Caco-2 (cell line): ENCODE measurements around the gene SLIT3. TPM values are rescaled to one million over a fixed set of nuclear protein-coding genes. Genes with fewer than 3 reads are reported as not detected.

Source experiments
- BruUV-seq: library from RNA; stranded (reverse); fragments of 400-500 nt; replicated peaks from 2 replicates; lab custom pipeline; 2021; lab: Mats Ljungman, UMichigan
- CTCF ChIA-PET: fragments of 300-600 bp; sonication (Branson Sonifier 250); formaldehyde crosslinking; loops from one replicate; lab custom pipeline; 2022; ENCODE audit warnings: antibody characterized with exemption; lab: Charles Lee
- POLR2A ChIA-PET: fragments of 300-600 bp; sonication (Branson Sonifier 250); formaldehyde crosslinking; loops from one replicate; lab custom pipeline; 2022; ENCODE audit warnings: antibody characterized with exemption; lab: Charles Lee
- DNase-seq, 2 experiments: peaks; one replicate each; pipeline versions ENCODE4 v3.0.0 to v3.0.0-alpha.2; 2020 to 2022
- H3K27me3 ChIP-seq: replicated peaks from 2 replicates; pipeline ENCODE4 v1.6.0; 2011; ENCODE audit warnings: low read length; ENCODE audit not compliant: control insufficient read depth, insufficient read depth
- H3K36me3 ChIP-seq: 2 replicates; pipeline ENCODE4 v1.5.1; 2011; ENCODE audit warnings: low read length; ENCODE audit not compliant: control insufficient read depth, insufficient read depth
- H3K4me1 ChIP-seq: fragments of 250-450 bp; sonication (Bioruptor Pico); 2 replicates; pipeline ENCODE4 v1.5.1; 2020; ENCODE audit warnings: mild to moderate bottlenecking
- H3K4me3 ChIP-seq: 2 replicates; pipeline ENCODE4 v1.5.1; 2011; ENCODE audit warnings: low read depth, mild to moderate bottlenecking, control low read depth, low read length
- H3K9me3 ChIP-seq: fragments of 250-450 bp; sonication (Bioruptor Pico); 2 replicates; pipeline ENCODE4 v1.5.1; 2020; ENCODE audit warnings: mild to moderate bottlenecking, moderate library complexity
- H3K27ac Mint-ChIP-seq: one replicate; pipeline ENCODE4 v1.8.0; 2022; ENCODE audit warnings: mixed read lengths; ENCODE audit not compliant: unreplicated experiment
- H3K27me3 Mint-ChIP-seq: one replicate; pipeline ENCODE4 v1.8.0; 2022; ENCODE audit warnings: mixed read lengths; ENCODE audit not compliant: insufficient read depth, unreplicated experiment
- H3K36me3 Mint-ChIP-seq: one replicate; pipeline ENCODE4 v1.8.0; 2022; ENCODE audit warnings: mild to moderate bottlenecking, mixed read lengths; ENCODE audit not compliant: insufficient read depth, unreplicated experiment
- H3K4me1 Mint-ChIP-seq: one replicate; pipeline ENCODE4 v1.8.0; 2022; ENCODE audit warnings: low read depth, mixed read lengths; ENCODE audit not compliant: unreplicated experiment
- H3K4me3 Mint-ChIP-seq: one replicate; pipeline ENCODE4 v1.8.0; 2022; ENCODE audit warnings: mild to moderate bottlenecking, moderate library complexity, mixed read lengths; ENCODE audit not compliant: unreplicated experiment
- H3K9me3 Mint-ChIP-seq: one replicate; pipeline ENCODE4 v1.8.0; 2022; ENCODE audit warnings: mixed read lengths; ENCODE audit not compliant: unreplicated experiment
- CTCF ChIP-seq, 2 experiments: fragments of 200-600 bp in 1 of 2; IDR thresholded peaks; 1 replicate in 1 of 2; 2 replicates in 1 of 2; pipeline versions ENCODE4 v1.5.1 to v1.8.0; 2011 to 2022; ENCODE audit warnings: antibody characterized with exemption in 1 of 2, control low read depth in 1 of 2, inconsistent platforms in 1 of 2, low read depth in 1 of 2, low read length in 1 of 2, mild to moderate bottlenecking in 1 of 2, moderate library complexity in 1 of 2; ENCODE audit not compliant: insufficient read depth in 1 of 2, severe bottlenecking in 1 of 2, unreplicated experiment in 1 of 2
- intact Hi-C: fragments of 100-400 bp; cut with micrococcal nuclease; formaldehyde crosslinking; loops from one replicate; pipeline ENCODE4 v1.10.0; 2022; ENCODE audit not compliant: unreplicated experiment
- total RNA-seq: library from RNA; stranded (reverse); gene quantifications from 2 replicates; pipeline ENCODE4 v1.2.3, GENCODE V29; 2022

Gene SLIT3
- total RNA-seq, 1 experiment from 2014 or later = 2.1 TPM

DNA sequence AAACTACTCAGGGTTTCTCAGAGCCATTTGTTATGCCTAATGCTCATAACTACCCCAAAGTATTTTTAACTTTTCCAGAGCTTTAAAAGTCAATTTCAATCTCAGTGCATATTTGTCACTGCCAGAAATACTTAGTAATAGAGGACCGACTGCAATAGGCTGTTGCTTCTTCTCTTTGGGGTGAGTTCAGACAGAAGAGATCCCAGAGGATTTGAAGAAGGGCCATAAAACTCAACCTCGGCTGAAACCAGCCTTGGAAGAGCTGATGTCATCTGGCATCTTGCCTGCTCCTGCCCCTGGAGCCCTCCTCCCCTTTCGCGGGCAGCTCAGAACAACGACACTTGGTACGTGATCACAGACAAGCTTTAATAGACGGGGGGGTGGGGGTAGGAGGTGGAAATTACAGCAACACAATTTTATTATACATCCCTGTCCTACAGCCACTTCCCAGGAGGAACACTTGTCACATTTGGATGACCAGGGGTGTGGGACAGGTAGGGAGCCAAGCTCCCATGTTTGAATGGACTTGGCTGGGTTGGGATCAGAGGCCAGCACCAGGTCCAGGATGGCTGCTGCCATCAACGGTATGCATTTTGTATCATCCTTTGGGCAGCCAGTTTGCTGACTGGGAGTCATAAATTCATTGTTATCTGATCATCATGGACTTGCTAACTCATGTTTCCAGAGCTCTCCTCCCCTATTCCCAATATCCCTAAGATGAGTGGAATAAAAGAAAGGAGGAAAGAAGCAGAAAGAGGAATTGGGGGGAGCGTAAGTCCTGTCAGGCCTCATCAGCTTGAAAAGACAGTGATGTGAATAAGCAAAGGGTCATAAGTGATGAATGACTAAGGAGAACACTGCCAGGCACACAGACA lies 535.2 kb downstream of the SLIT3 start:
- ChIA-PET POLR2A (interaction anchor here (0.5 kb wide), 1 partner anchor 782 kb away, joined by 3 read pairs; no protein-coding TSS in a partner anchor), CTCF (no interaction called here)
- Mint-ChIP-seq H3K4me1 (no peaks in the 10 kb centered on the region), H3K27ac (no peak overlapping the region), H3K27me3 (peaks cover 14% of the 10 kb centered on the region), H3K36me3 (no peaks in the 10 kb centered on the region), H3K4me3 (no peak overlapping the region), H3K9me3 (peaks cover 13% of the 10 kb centered on the region)
- Histone ChIP-seq H3K36me3 (no peaks in the 10 kb centered on the region), H3K27me3 (no peaks in the 10 kb centered on the region), H3K9me3 (0 out of 2 replicates have a peak, but pooled peaks cover 4% of the 10 kb centered on the region), H3K4me3 (no peak overlapping the region), H3K4me1 (no peaks in the 10 kb centered on the region)
- intact Hi-C loops = no loop called here
- BruUV-seq = no TSS peak
- no peak for TF ChIP-seq CTCF (IDR thresholded peaks at IDR 0.05; ENCODE audit: insufficient read depth in 1 of 2, low read depth in 1 of 2, low read length in 1 of 2, severe bottlenecking in 1 of 2, unreplicated experiment in 1 of 2)
- no peak for DNase-seq

GRCh38 chr5:168765086-168765550 lies 535.8 kb downstream of the SLIT3 start:
- no peaks in the 10 kb centered on the region for H3K36me3 Mint-ChIP-seq
- H3K27ac Mint-ChIP-seq = no peak overlapping the region
- intact Hi-C loops = no loop called here
- Histone ChIP-seq H3K27me3 (no peaks in the 10 kb centered on the region), H3K4me1 (no peaks in the 10 kb centered on the region), H3K9me3 (0 out of 2 replicates have a peak, but pooled peaks cover 4% of the 10 kb centered on the region), H3K4me3 (no peak overlapping the region), H3K36me3 (no peaks in the 10 kb centered on the region)
- ChIA-PET POLR2A (interaction anchor here (0.5 kb wide), 1 partner anchor 782 kb away, joined by 3 read pairs; no protein-coding TSS in a partner anchor), CTCF (no interaction called here)
- no peak for TF ChIP-seq CTCF (IDR thresholded peaks at IDR 0.05; ENCODE audit: insufficient read depth in 1 of 2, low read depth in 1 of 2, low read length in 1 of 2, severe bottlenecking in 1 of 2, unreplicated experiment in 1 of 2)
- DNase-seq = no peak
- H3K4me1 Mint-ChIP-seq = no peaks in the 10 kb centered on the region
- peaks cover 13% of the 10 kb centered on the region for H3K9me3 Mint-ChIP-seq
- BruUV-seq = no TSS peak
- H3K4me3 Mint-ChIP-seq = no peak overlapping the region
- peaks cover 14% of the 10 kb centered on the region for H3K27me3 Mint-ChIP-seq

GRCh38 chr5:168756453-168757391 lies 544.2 kb downstream of the SLIT3 start:
- ChIA-PET POLR2A (interaction anchor here (0.6 kb wide), 1 partner anchor 80 kb away, joined by 4 read pairs; no protein-coding TSS in a partner anchor), CTCF (no interaction called here)
- TF ChIP-seq CTCF (IDR thresholded peaks at IDR 0.05; ENCODE audit: insufficient read depth in 1 of 2, low read depth in 1 of 2, low read length in 1 of 2, severe bottlenecking in 1 of 2, unreplicated experiment in 1 of 2) = no peak
- no peaks in the 10 kb centered on the region for H3K9me3 Mint-ChIP-seq
- no peak overlapping the region for H3K27ac Mint-ChIP-seq
- H3K4me1 Mint-ChIP-seq = no peaks in the 10 kb centered on the region
- no peak overlapping the region for H3K4me3 Mint-ChIP-seq
- no peaks in the 10 kb centered on the region for H3K27me3 ChIP-seq
- intact Hi-C loops = no loop called here
- H3K36me3 ChIP-seq = no peaks in the 10 kb centered on the region
- no peaks in the 10 kb centered on the region for H3K4me1 ChIP-seq
- DNase-seq = no peak
- H3K9me3 ChIP-seq = no peaks in the 10 kb centered on the region
- H3K27me3 Mint-ChIP-seq = no peaks in the 10 kb centered on the region
- no peaks in the 10 kb centered on the region for H3K36me3 Mint-ChIP-seq
- no TSS peak for BruUV-seq
- H3K4me3 ChIP-seq = no peak overlapping the region
